ENCODE results near the gene PTTG1IP2.
"Not testable (repeated sequence)": the region's sequence is repeated elsewhere in the genome, so short reads cannot be mapped to it uniquely, and the experiment has no call there.

Gene PTTG1IP2
- 0 reads per million in 4 experiments for total RNA-seq

- no peak for DNase-seq
These were observed at the start of gene PTTG1IP2 for GRCh38 chr7:90469554-90469953. TSS of gene PTTG1IP2 (plus strand) at chr7:90469639. CDS start at chr7:90469787, 148 bp downstream.

- DNase-seq, result no peak
These were observed 47.8 kb upstream of the PTTG1IP2 start for GRCh38 chr7:90421651-90422050.

GRCh38 chr7:90424720-90425119 lies 44.7 kb upstream of the PTTG1IP2 start:
- DNase-seq, result no peak

- no peak for DNase-seq
These were observed 44.1 kb upstream of the PTTG1IP2 start for GRCh38 chr7:90425376-90425775.

- no peak for DNase-seq
These were observed 38.6 kb upstream of the PTTG1IP2 start for GRCh38 chr7:90430614-90431460.

- DNase-seq, result no peak
These were observed 36.7 kb upstream of the PTTG1IP2 start for GRCh38 chr7:90432752-90433151.

- DNase-seq, result no peak
These were observed 36.2 kb upstream of the PTTG1IP2 start for GRCh38 chr7:90433221-90433620.

- no peak for DNase-seq
These were observed 23.8 kb upstream of the PTTG1IP2 start for GRCh38 chr7:90445633-90446032.

- DNase-seq, result no peak
These were observed 23.1 kb upstream of the PTTG1IP2 start for GRCh38 chr7:90446137-90446899.

- DNase-seq, result no peak
These were observed 16.1 kb upstream of the PTTG1IP2 start for GRCh38 chr7:90453259-90453891.

- DNase-seq, result no peak
These were observed 15.5 kb upstream of the PTTG1IP2 start for GRCh38 chr7:90453931-90454330.

GRCh38 chr7:90455163-90456030 lies 14.0 kb upstream of the PTTG1IP2 start:
- DNase-seq, result no peak

- DNase-seq, result no peak
These were observed 11.3 kb upstream of the PTTG1IP2 start for GRCh38 chr7:90458104-90458503.

- no peak for DNase-seq
These were observed 9.6 kb upstream of the PTTG1IP2 start for GRCh38 chr7:90459888-90460287.

GRCh38 chr7:90461219-90461618 lies 8.2 kb upstream of the PTTG1IP2 start:
- DNase-seq, result no peak

- DNase-seq, result not testable (repeated sequence)
These were observed 6.2 kb upstream of the PTTG1IP2 start for GRCh38 chr7:90463151-90463628.

- DNase-seq, result no peak
These were observed 3.6 kb upstream of the PTTG1IP2 start for GRCh38 chr7:90465816-90466215.

GRCh38 chr7:90472805-90473540 lies 3.5 kb downstream of the PTTG1IP2 start:
- no peak for DNase-seq

- DNase-seq, result no peak
These were observed 4.4 kb downstream of the PTTG1IP2 start for GRCh38 chr7:90473814-90474213.

- DNase-seq, result no peak
These were observed 5.1 kb downstream of the PTTG1IP2 start for GRCh38 chr7:90474284-90475210.
